GM18508 (cell line): ENCODE measurements around the gene ZNF30.
"Not testable (repeated sequence)": the region's sequence is repeated elsewhere in the genome, so short reads cannot be mapped to it uniquely, and the experiment has no call there.

Experiments used
- ATAC-seq: cut with Tn5 transposase; IDR thresholded peaks from one replicate; pipeline ENCODE4 v1.9.1; 2021; ENCODE audit warnings: moderate number of reproducible peaks; ENCODE audit not compliant: insufficient read depth, unreplicated experiment

Gene ZNF30

DNA sequence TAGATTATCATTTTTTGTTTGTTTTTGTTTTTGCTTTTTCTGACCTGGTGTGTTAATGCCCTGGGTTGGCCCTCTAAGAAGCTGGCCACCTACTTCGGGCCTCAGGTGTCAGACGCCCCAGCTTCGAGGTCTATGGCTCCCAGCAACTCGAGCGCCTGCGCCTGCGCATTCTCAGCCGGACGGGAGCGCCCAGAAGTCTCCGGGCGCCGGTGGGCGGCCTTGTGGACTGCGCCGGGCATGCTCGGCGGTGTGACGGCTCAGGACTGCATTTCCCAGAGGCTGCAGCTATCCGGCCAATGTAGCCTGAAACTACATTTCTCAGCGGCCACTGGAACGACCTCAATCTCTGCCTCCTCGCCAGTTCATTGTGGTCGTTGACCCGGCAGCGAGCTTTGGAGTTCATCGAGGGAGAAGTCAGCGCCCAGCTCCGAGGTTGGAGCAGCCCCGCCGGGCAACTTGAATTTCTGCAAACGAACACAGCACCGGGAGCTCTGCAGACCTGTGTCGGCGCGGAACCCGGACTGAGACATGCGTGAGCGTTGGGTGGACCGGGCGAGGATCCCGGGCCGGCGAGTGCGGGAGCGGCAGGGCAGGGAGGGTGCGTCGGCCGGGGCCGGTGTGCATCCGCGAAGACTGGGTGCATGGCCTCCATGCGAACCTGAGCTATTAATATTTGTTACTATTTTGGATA is at the start of gene ZNF30:
Gene ZNF30 (plus strand): TSS at position 219 of the 691 bp plus-strand sequence. CDS start 3,045 bp downstream, outside the sequence.
- no peak for ATAC-seq

DNA sequence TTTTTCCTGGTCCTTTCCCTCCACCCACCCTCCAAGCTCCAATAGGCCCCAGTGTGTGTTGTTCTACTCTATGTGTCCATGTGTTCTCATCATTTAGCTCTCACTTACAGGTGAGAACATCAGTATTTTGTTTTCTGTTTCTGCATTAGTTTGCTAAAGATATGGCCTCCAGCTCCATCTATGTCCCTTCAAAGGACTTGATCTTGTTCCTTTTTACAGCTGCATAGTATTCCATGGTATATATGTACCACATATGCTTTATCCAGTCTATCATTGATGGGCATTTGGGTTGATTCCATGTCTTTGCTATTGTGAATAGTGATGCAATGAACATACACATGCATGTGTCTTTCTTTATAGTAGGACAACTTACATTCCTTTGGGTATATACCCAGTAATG is 47.1 kb upstream of the ZNF30 start:
- ATAC-seq = no peak

DNA sequence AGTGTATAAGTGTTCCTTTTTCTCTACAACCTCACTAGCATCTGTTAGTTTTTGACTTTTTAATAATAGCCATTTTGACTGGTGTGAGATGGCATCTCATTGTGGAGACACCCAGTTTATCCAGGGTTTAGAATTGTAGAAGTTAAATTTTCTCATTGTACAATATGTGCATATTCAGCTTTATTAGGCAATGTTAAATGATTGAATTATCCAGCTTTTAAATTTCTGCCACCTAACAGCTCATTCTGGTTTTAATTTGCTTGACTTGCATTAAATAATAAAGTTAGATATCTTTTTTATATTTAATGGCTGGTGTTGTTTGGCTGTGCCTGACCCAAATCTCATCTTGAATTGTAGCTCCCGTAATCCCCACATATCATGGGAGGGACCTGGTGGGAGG is 46.7 kb upstream of the ZNF30 start:
- ATAC-seq = no peak

DNA sequence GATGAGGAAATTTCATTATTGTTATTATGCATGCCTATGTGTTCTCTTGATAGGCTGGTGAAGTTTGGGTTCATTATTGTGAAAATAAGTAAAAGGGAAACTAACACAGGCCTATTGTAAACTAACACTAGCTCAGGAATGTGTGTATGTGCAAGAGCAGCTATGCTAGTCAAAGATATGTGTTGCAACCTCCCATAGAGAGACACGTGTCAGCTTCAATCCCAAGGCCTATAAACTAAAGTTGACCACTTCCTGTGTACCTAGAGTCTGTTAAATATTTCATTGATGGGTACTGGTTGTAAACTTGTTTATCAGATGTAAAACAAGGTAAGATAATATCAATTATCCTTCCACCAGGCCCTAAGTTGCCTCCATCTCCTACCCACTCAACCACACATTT is 44.7 kb upstream of the ZNF30 start:
- no peak for ATAC-seq

DNA sequence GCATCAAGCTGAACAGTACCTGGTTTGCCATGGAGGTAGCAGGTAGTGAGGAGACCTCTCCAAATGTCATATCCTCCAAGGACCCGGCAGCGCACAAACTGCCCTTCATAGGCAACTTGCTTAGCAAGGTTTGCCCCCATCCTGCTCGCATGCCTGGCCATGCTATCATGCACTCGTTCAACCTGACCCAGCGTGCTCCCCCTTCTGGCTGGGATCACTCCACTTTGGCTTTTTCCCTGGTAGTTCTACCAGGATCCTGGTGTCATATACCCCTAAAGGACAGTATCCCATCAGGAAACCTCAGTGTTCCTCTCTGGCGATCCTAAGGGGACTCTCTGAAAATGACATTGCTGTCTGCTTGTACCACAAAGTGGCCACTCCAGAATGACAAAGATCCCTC is 38.6 kb upstream of the ZNF30 start:
- ATAC-seq = no peak

DNA sequence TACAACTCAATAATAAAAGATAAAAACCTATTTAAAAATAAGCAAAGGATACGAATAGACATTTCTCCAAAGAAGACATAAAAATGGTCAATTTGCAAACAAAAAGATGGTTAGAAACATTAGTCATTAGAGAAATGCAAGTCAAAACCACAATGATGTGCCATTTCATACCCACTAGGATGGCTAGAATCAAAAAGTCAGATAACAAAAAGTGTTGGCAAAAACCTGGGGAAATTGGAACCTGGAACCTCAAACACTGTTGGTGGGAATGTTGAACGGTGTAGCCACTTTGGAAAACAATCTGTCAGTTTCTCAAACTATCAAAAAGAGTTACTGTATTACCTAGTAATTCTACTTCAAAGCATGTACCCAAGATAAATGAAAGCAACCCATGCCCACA is 26.5 kb upstream of the ZNF30 start:
- no peak for ATAC-seq

DNA sequence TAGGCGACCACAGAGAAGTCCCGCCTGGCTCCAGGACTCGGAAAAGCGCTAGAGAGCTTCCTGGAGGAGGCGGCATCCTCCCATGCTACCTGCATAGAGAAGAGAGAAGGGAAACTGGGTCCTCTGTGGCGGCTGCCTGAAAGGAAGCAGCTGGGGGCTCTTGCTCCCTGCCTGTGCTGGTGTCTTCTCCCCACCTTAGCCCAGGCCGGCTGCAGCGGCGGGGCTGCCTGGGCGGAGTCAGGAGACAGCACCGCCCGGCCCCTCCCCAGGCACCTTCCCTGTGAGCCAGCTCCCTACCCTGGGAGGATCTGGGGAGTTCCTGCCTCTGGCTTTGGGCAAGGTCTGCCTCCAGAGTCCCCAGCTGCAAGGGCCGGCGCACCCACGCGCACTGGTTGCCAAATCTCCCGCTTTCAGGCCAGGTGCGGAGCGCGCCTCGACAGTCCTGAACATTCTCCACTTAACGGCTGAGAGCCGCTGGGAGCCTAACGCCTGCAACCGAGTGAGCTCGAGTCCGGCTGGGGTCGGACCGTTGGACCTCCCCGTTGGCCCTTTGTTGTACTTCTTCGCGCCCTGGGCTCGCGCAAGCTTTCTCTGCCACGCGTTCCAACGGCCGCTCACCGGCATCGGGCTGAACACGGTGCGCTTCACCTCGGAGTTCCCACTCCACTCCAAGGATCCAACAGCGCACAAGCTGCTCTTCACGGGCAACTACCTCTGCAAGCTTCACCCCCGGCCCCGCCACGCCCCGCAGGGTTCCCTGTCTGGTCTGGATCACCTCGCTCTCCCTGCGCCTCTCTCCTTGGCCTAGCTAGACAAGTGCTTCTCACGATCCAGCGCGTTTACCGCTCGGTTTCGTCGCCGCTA is 21.8 kb upstream of the ZNF30 start:
- ATAC-seq = no peak

DNA sequence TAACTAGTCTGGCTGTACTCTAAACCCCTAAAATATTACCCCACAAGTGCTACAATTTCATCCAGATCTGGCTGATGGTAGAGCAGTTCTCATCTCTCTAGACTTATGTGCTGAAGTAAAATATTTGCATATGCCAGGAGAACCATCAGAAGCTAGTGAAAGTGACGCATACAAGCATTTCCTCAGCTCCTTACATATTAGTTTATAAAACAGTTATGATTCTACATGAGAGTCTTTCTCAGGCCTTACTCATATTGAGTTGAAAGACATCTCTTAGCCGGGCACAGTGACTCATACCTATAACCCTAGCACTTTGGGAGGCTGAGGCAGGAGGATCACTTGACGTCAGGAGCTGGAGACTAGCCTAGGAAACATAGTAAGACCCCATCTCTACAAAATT is 15.9 kb upstream of the ZNF30 start:
- ATAC-seq = no peak

DNA sequence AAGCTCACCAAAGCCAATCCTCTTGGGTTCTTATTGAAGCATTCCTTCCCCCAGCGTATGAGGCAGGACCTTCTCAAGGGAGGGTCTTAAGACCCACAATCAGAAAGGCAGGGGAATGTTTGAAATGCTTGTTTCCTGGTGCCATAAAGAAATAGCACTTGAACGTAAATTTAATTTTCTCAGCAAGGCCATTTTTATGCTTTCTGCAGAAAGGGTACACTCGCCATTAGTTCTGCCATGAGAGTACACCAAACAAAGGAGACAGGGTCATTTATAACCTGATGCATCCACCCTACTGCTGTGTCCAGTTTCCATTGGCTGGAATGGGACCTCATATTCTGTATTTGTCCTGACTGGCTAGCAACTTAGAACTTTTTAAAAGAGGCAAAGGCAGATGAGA is 9.6 kb upstream of the ZNF30 start:
- not testable (repeated sequence) for ATAC-seq

DNA sequence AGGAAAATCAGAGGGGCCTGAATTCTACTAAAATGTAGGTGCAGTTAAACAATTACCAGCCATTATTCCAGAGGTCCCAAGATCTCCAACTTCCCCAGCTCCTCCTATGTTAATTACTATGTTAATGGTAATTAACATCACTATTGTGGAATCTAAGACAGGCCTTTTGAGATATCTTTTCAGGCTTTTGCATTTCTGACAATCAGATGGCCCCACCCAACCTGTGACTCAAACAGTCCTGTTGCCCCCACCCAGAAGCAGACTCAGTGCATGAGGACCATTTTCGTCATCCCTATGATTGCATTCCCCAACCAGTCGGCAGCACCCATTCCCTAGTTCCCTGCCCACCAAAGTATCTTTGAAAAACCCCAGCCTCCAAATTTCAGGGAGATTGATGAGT is 8.5 kb upstream of the ZNF30 start:
- ATAC-seq = no peak

DNA sequence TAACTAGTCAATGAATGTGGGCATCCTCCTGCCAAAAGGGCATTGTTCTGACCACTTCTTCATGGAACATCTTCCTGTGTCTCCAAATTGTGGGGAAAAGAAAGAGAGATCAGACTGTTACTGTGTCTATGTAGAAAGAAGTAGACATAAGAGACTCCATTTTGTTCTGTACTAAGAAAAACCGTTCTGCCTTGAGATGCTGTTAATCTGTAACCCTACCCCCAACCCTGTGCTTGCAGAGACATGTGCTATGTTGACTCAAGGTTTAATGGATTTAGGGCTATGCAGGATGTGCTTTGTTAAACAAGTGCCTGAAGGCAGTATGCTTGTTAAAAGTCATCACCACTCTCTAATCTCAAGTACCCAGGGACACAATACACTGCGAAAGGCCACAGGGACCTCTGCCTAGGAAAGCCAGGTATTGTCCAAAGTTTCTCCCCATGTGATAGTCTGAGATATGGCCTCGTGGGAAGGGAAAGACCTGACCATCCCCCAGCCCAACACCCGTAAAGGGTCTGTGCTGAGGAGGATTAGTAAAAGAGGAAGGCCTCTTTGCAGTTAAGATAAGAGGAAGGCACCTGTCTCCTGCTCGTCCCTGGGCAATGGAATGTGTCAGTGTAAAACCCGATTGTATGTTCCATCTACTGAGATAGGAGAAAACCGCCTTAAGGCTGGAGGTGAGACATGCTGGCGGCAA is 6.5 kb upstream of the ZNF30 start:
- ATAC-seq = not testable (repeated sequence)

DNA sequence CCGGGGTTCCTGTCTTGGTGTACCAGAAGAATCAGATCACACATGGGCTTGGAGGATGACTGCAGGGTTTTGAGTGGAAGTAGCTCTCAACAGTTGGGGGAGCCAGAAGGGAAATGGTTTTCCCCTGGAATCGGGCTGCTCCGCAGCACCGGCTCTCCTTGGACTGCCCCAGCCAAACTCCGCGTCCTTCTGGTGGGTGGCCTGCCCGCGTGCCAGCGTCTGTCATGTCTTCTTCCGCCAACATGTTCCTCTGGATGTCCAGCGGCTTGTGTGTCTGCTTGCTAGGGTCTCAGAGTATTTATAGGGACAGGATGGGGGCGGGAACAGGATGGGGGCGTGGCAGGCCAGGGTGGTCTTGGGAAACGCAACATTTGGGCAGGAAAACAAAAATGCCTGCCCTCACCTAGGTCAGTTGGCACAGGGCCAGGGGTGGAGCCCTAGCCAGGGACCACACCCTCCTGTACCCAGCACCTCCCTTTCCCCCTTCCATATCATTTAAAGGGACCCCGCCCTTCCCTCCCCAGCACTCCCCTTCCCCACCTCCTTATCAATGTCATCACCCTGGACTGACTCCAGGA is 1.3 kb upstream of the ZNF30 start:
- no peak for ATAC-seq

DNA sequence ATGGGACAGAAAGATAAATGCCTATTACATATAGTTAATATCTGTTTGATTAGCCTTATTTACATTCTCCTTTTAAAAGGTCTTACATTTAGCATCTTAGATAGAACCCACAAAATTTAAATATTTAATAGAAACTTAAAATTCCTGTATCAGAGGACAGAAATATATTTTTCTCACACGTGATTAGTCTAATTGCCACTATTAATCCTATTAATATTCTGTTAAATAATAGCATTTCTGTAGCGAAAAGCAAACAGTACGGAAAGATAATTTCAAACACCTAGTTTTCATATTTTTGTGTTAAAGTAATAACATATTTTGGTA is 380 bp upstream of the ZNF30 start:
- no peak for ATAC-seq

DNA sequence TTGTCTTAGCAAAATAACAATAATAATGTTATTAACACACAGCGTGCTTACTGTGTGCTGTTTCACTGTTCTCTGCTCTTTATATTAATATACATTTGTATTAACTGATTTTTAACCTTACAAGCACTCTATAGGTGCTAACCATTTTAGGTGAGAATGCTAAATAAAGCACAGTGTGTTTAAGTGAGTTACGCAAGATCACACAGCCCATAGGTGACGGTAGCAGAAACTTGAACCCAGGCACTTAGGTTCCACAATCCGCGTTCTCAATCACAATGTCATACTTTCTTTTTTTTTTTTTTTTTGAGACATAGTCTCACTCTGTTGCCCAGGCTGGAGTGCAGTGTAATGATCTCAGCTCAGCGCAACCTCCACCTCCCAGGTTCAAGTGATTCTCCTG is 5.8 kb downstream of the ZNF30 start:
- no peak for ATAC-seq

DNA sequence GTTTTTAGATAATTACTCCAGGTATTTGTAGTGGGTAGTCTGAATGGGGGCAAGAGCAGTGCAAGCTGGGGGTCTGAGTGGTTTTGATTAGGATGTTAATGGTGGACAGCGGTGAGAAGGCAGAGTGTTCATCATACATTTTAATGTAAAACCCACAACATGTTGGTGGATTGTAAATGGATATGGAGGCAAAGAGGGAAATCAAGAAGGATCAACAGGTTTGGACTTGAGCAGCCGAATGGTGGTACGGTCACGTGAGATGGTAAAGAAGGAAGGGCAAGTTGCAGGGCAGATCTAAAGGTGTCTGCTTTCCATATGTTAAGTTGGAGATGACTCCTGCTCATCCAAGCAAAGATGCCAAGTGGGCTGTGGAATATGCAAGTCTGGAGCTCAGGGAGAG is 9.5 kb downstream of the ZNF30 start:
- ATAC-seq = no peak

DNA sequence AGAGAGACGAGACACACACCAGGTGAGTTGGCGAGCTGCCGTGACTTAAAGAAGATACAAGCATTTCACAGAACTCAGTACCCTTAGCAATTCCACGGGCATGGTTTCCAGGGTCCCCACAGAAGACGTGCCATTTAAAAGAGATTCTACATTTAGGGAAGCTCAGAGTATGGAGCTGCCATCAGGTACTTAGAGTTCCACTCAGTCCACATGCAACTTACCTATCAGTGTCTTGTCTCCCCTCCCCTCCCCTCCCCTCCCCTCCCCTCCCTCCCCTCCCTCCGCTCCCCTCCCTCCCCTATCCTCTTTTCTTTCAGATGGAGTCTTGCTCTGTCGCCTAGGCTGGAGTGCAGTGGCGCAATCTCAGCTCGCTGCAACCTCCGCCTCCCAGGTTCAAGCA is 12.2 kb downstream of the ZNF30 start:
- ATAC-seq = no peak

DNA sequence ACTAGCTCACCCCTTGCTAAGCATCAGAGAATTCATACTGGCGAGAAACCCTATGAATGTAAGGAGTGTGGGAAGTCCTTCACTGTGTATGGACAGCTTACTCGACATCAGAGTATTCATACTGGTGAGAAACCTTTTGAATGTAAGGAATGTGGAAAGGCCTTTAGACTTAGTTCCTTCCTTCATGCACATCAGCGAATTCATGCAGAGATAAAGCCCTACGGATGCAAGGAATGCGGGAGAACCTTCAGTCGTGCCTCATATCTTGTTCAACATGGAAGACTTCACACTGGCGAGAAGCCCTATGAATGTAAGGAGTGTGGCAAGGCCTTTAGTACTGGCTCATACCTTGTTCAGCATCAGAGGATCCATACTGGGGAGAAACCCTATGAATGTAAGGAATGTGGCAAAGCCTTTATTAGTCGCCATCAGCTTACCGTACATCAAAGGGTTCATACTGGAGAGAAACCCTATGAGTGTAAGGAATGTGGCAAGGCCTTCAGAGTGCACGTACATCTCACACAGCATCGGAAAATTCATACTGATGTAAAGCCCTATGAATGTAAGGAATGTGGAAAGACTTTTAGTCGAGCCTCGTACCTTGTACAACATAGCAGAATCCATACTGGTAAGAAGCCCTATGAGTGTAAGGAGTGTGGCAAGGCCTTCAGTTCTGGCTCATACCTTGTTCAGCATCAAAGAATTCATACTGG is 17.3 kb downstream of the ZNF30 start:
- ATAC-seq = no peak

DNA sequence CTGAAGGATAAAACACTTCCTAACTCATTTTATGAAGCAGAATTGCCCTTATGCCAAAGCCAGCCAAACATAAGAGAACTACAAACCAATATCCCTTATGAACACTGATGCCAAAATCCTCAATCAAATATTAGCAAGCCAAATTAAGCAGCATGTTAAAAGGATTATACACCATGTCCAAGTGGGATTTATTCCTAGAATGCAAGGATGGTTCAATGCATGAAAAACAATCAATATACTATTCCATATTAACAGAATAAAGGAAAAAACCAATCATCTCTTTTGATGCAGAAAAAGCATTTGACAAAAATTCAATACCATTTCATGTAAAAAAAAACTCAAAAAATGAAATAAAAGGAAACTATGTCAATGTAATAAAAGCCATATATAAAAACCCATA is 26.4 kb downstream of the ZNF30 start:
- ATAC-seq = no peak

DNA sequence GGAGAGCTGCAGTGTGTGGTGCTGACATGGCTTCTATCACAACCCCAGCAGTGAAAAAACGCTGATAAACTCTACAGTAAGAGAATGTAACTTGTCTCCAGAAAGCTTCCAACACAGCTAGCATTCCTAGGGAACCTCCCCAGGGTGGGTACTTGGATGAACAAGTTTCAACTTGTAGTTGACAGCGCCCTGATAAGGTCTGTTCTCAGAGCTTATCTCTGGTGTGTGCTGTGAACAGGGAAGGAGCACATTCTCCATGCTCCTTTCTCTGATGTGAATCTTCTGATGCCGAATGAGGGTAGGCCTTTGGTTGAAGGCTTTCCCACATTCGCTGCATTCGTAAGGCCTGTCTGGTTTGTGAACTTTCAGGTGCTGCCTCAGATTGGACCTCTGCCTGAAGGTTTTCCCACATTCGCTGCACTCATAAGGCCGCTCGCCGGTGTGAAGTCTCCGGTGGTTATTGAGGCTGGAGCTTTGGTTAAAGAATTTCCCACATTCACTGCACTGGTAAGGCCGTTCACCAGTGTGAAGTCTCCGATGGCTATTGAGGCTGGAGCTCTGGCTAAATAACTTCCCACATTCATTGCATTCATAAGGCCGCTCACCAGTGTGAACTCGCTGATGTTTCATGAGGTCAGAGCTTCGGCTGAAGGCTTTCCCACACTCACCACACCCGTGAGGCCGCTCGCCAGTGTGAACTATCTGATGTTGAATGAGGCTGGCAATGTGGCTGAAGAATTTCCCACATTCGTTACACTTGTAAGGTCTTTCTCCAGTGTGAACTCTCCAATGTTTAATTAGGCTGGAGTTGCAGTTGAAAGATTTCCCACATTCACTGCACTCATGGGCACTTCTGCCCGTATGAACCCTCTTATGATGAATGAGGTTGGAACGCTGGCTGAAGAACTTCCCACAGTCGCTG is 31.4 kb downstream of the ZNF30 start:
- no peak for ATAC-seq
